Upper lobe of left lung (tissue), 6 donors: Measurements from ENCODE around the gene TBC1D1. TPM values are rescaled to one million over a fixed set of nuclear protein-coding genes. Genes with fewer than 3 reads are reported as not detected.

Experiments
- ATAC-seq, 2 donors: fragments of 200-7000 bp; cut with Tn5 transposase; one replicate each; pipeline ENCODE4 v1.9.1; 2022; ENCODE audit warnings: mild to moderate bottlenecking in 2 of 2, moderate library complexity in 2 of 2; ENCODE audit not compliant: low FRiP score in 2 of 2
- DNase-seq, 2 donors: peaks; one replicate each; pipeline ENCODE4 v3.0.0-alpha.2; 2019 to 2020
- H3K27ac ChIP-seq, 4 donors: fragments of 200-600 bp; sonication (generic); one replicate each; pipeline ENCODE4 v1.5.1; 2016 to 2019
- H3K27me3 ChIP-seq, 4 donors: fragments of 200-600 bp; sonication (generic); one replicate each; pipeline ENCODE4 v1.5.1; 2017 to 2019
- H3K36me3 ChIP-seq, 4 donors: fragments of 200-600 bp; sonication (generic); one replicate each; pipeline ENCODE4 v1.5.1; 2016 to 2019
- H3K4me1 ChIP-seq, 4 donors: fragments of 200-600 bp; sonication (generic); one replicate each; pipeline ENCODE4 v1.5.1; 2018 to 2019
- H3K4me3 ChIP-seq, 4 donors: fragments of 200-600 bp; sonication (generic); one replicate each; pipeline ENCODE4 v1.5.1; 2017 to 2019; ENCODE audit warnings: mild to moderate bottlenecking in 2 of 4, moderate library complexity in 1 of 4
- H3K9me3 ChIP-seq, 4 donors: fragments of 200-600 bp; sonication (generic); one replicate each; pipeline ENCODE4 v1.5.1; 2018 to 2019
- EP300 ChIP-seq, 4 donors: sonication (generic); formaldehyde crosslinking; IDR thresholded peaks; one replicate each; pipeline ENCODE4 v1.5.1; 2017; ENCODE audit warnings: antibody characterized with exemption in 4 of 4, control low read depth in 2 of 4
- POLR2A ChIP-seq, 4 donors: fragments of 450-650 bp; IDR thresholded peaks; one replicate each; pipeline ENCODE4 v1.5.1; 2016 to 2017; ENCODE audit warnings: antibody characterized with exemption in 4 of 4, mild to moderate bottlenecking in 2 of 4
- POLR2AphosphoS5 ChIP-seq, 2 donors: sonication (generic); formaldehyde crosslinking; IDR thresholded peaks; one replicate each; pipeline ENCODE4 v1.5.1; 2017; ENCODE audit warnings: antibody characterized with exemption in 2 of 2
- WGBS, 2 donors: methylation state at CpG; one replicate each; pipeline ENCODE4 v1.1.5; 2017 to 2018; 5-methylcytosine and 5-hydroxymethylcytosine counted together
- total RNA-seq, 6 donors: library from RNA; depleted of rRNA in 4 of 6; stranded (reverse); fragments of >200 nt in 4 of 6; gene quantifications; one replicate each; pipeline versions ENCODE4 v1.1.0 to v1.2.1, GENCODE V29; 2016 to 2021
- TF ChIP-seq, protein P1 (sequence below), 6 experiments: fragments of 450-650 bp in 4 of 6; fragments of 200-600 bp in 2 of 6; sonication (generic) in 2 of 6; IDR thresholded peaks; one replicate each; pipeline ENCODE4 v1.5.1; 2016 to 2019; ENCODE audit warnings: antibody characterized with exemption in 6 of 6
- donor health status: DM: no; HTN: no; CAD: no; lungs with moderate emphysema.
- donor health status: DM: no; HTN: yes; CAD: no; lungs with severe emphysema.

TBC1D1 gene
- total RNA-seq, 6 donors from 2014 or later, result 45.1 to 68.1 (median 58.0) TPM

DNA sequence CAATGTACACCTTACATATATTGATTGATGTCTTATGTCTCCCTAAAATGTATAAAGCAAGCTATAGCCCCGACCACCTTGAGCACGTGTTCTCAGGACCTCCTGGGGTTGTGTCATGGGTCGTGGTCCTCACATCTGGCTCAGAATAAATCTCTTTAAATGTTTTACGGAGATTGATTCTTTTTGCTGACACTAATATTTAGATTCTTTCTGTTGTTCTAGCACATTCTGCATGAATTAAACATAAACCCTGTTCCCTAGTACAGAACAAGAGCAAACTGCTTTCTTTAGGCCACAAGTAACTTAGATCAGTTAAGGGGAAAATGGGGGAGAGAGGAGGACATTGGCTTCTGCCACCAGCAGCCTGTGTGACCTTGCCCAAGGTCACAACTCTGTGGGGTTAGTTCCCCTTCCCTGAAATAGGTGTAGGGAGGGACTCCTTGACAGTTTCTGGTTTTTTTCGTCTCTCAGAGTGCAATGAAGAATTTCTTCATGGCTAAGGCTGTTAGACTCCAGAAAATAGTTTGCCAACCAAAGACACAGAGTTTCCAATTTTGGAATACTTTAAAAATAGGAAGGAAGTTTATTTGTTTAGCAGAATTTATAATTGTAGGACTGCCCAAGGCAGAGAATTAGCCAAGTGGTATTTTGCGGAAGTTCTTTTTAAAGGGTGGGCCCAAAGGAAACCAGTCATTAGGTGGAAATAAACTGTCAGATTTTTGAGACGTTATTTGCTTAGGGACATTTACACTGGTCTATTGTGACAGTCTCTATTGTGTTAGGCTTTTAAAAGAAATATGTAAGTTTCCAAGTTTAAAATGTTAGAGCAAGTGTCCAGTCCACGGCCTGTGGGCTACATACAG is 98.7 kb downstream of the TBC1D1 start:
- Histone ChIP-seq H3K27me3 (no peaks in the 10 kb centered on the region), H3K9me3 (no peaks in the 10 kb centered on the region), H3K4me1 (peaks cover 21 to 35% (median 33%) of the 10 kb centered on the region in 4 donors), H3K27ac (peak overlapping the region; percentile 65 to 84 (median 74)), H3K4me3 (no peak overlapping the region), H3K36me3 (no peaks in the 10 kb centered on the region)
- no peak for TF ChIP-seq POLR2AphosphoS5 (IDR thresholded peaks at IDR 0.05)
- TF ChIP-seq EP300 (IDR thresholded peaks at IDR 0.05), result no peak
- no peak for TF ChIP-seq POLR2A (IDR thresholded peaks at IDR 0.05)
- TF ChIP-seq, protein P1, sequence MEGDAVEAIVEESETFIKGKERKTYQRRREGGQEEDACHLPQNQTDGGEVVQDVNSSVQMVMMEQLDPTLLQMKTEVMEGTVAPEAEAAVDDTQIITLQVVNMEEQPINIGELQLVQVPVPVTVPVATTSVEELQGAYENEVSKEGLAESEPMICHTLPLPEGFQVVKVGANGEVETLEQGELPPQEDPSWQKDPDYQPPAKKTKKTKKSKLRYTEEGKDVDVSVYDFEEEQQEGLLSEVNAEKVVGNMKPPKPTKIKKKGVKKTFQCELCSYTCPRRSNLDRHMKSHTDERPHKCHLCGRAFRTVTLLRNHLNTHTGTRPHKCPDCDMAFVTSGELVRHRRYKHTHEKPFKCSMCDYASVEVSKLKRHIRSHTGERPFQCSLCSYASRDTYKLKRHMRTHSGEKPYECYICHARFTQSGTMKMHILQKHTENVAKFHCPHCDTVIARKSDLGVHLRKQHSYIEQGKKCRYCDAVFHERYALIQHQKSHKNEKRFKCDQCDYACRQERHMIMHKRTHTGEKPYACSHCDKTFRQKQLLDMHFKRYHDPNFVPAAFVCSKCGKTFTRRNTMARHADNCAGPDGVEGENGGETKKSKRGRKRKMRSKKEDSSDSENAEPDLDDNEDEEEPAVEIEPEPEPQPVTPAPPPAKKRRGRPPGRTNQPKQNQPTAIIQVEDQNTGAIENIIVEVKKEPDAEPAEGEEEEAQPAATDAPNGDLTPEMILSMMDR (IDR thresholded peaks at IDR 0.05), result no peak
- DNase-seq (no peak), ATAC-seq (peak; percentile 49 to 71)
- 52 to 55% methylated on average over 8 of the region's 8 CpGs for WGBS, 2 donors

DNA sequence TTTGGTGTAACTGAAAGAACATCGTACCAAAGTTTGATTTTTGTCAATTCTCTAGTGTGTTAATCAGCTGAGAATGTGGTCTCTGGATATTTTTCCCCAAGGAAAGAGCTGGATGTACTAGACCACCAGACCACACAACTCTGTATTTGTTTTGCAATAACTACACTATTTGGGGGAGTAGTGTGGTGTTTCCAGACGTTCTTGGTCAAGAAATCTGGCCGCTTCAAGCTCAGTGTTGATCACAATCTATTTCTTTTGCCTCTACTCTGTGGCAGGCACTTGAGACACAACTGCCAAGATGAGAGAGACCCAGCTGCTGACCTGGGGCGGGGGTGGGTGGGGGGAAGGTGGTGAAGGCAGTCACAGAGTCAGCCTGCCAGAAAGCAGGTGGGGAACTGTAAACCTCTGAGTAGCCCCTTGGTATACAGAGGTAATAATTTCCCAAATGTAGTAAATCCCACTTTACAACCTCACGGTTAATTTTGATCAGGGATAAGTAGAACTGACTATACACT is 99.9 kb downstream of the TBC1D1 start:
- ATAC-seq (no peak), DNase-seq (no peak)
- no peaks in the 10 kb centered on the region for H3K9me3 ChIP-seq
- peak in 1 of 4 donors; percentile 4 for TF ChIP-seq EP300 (IDR thresholded peaks at IDR 0.05)
- TF ChIP-seq POLR2AphosphoS5 (IDR thresholded peaks at IDR 0.05), result no peak
- 73 to 91% methylated on average over 5 of the region's 5 CpGs for WGBS, 2 donors
- no peaks in the 10 kb centered on the region for H3K36me3 ChIP-seq
- no peak overlapping the region for H3K4me3 ChIP-seq
- peak overlapping the region; percentile 65 to 84 (median 74) for H3K27ac ChIP-seq
- H3K27me3 ChIP-seq, result no peaks in the 10 kb centered on the region
- H3K4me1 ChIP-seq, result peaks cover 23 to 42% (median 37%) of the 10 kb centered on the region in 4 donors

DNA sequence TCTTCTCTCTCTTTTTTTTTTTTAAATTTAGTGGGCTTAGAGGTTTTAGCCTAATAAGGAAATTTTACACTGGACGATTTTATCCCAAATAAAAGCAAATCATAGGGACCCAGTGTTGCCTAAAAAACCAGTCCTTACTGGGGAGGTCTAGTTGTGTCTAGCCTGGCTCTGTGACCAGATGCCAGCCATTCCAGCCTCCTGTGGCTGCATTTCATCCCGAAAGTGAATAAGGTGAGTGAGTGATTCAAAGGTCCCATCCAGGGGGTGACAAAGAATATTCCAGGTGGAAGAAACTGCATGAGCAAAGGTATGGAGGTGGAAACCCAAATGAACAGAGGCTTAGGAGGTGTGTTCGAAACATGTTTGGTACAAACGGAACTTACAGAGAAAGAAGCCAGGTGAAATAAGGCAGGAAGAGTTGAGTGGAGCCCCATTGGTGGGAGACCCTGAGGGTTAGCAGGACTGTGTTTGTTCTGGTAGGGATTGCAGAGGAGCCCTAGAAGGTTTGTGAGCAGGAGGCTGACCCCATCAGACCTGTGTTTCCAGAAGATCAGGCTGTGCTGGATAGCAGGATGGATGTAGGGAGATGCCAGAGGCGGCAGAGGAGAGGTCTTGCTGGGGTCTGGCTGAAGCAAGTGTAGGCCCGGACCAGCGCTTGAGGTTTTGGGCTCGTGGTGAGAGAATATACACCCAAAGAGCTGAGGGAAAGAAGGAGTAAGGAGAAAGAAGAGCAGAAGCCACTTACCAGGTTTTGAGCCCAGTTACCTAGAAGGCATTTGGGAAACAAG is 100.9 kb downstream of the TBC1D1 start:
- Histone ChIP-seq H3K27ac (peak overlapping the region; percentile 65 to 84 (median 74)), H3K27me3 (no peaks in the 10 kb centered on the region), H3K4me3 (no peak overlapping the region), H3K36me3 (no peaks in the 10 kb centered on the region), H3K9me3 (no peaks in the 10 kb centered on the region), H3K4me1 (peaks cover 23 to 42% (median 37%) of the 10 kb centered on the region in 4 donors)
- no peak for TF ChIP-seq EP300 (IDR thresholded peaks at IDR 0.05)
- TF ChIP-seq, protein P1 (IDR thresholded peaks at IDR 0.05), result no peak
- no peak for TF ChIP-seq POLR2AphosphoS5 (IDR thresholded peaks at IDR 0.05)
- no peak for TF ChIP-seq POLR2A (IDR thresholded peaks at IDR 0.05)
- ATAC-seq (no peak), DNase-seq (no peak)
- WGBS, 2 donors, result 92 to 94% methylated on average over 8 of the region's 8 CpGs

DNA sequence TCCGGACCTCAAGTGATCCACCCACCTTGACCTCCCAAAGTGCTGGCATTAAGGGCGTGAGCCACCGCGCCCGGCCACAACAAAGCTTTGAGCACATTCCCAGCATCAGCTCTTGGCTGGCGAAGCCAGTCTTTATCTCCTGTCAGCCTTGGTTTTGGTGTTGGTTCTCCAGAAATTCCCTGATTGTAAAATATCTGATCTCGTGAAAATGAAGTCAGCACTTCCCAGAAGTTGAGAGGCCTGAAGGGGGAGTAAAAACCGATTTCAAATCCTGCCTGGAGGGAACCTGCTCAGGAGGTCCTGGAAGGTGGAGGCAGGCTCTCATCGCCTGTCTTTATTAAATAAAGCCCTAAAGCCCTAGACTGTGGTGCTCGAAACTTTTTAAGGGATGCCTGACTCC is 102.9 kb downstream of the TBC1D1 start:
- 93 to 95% methylated on average over 8 to 10 of the region's 10 CpGs for WGBS, 2 donors

More for the DNA sequence above, 102.9 kb downstream of the TBC1D1 start:
- TF ChIP-seq POLR2AphosphoS5 (IDR thresholded peaks at IDR 0.05) (no peak), EP300 (IDR thresholded peaks at IDR 0.05) (no peak), POLR2A (IDR thresholded peaks at IDR 0.05) (no peak)
- TF ChIP-seq, protein P1 (IDR thresholded peaks at IDR 0.05), result no peak
- ATAC-seq, result no peak
- H3K9me3 ChIP-seq, result no peaks in the 10 kb centered on the region
- H3K36me3 ChIP-seq, result no peaks in the 10 kb centered on the region
- no peak overlapping the region for H3K4me3 ChIP-seq
- H3K27me3 ChIP-seq, result no peaks in the 10 kb centered on the region
- peaks cover 20 to 37% (median 32%) of the 10 kb centered on the region in 4 donors for H3K4me1 ChIP-seq
- peak overlapping the region in 1 of 4 donors; percentile 24 for H3K27ac ChIP-seq
- DNase-seq, result peak in 1 of 2 donors; percentile 41
